H9 (cell line): ENCODE data around the gene ATF7. TPM values are rescaled to one million over a fixed set of nuclear protein-coding genes. Genes with fewer than 3 reads are reported as not detected.

Experiments used
- DNase-seq: peaks from one replicate; pipeline ENCODE4 v3.0.0-alpha.2; 2017
- H2AFZ ChIP-seq: one replicate; pipeline ENCODE4 v1.6.1; 2013; ENCODE audit warnings: mild to moderate bottlenecking, low read length, control low read depth, moderate library complexity
- H2AK5ac ChIP-seq: 2 replicates; pipeline ENCODE4 v1.6.1; 2013; ENCODE audit warnings: low read length, control low read depth, mixed read lengths; ENCODE audit not compliant: insufficient read length
- H2BK120ac ChIP-seq: one replicate; pipeline ENCODE4 v1.6.1; 2013; ENCODE audit warnings: low read depth, mild to moderate bottlenecking, low read length, control low read depth, inconsistent platforms; ENCODE audit not compliant: poor library complexity, severe bottlenecking
- H2BK12ac ChIP-seq: 2 replicates; pipeline ENCODE4 v1.6.1; 2013; ENCODE audit warnings: low read length, control low read depth, mixed read lengths, low read depth; ENCODE audit not compliant: insufficient read length
- H2BK15ac ChIP-seq: 2 replicates; pipeline ENCODE4 v1.6.1; 2013; ENCODE audit warnings: low read depth, low read length, control low read depth
- H2BK20ac ChIP-seq: one replicate; pipeline ENCODE4 v1.6.1; 2013; ENCODE audit warnings: low read depth, mild to moderate bottlenecking, low read length, control low read depth, inconsistent platforms; ENCODE audit not compliant: poor library complexity, severe bottlenecking
- H2BK5ac ChIP-seq: 2 replicates; pipeline ENCODE4 v1.6.1; 2013; ENCODE audit warnings: low read length, control low read depth, mixed read lengths; ENCODE audit not compliant: insufficient read length
- H3K14ac ChIP-seq: 2 replicates; pipeline ENCODE4 v1.6.1; 2013; ENCODE audit warnings: low read length, control low read depth; ENCODE audit not compliant: insufficient read depth
- H3K18ac ChIP-seq: 2 replicates; pipeline ENCODE4 v1.6.1; 2013; ENCODE audit warnings: low read depth, mild to moderate bottlenecking, mixed read lengths, low read length, control low read depth; ENCODE audit not compliant: insufficient read length
- H3K23ac ChIP-seq: 2 replicates; pipeline ENCODE4 v1.6.1; 2013; ENCODE audit warnings: low read length, control low read depth, mixed read lengths, low read depth; ENCODE audit not compliant: insufficient read length
- H3K23me2 ChIP-seq: 2 replicates; pipeline ENCODE4 v1.6.1; 2013; ENCODE audit warnings: low read depth, mild to moderate bottlenecking, mixed read lengths, low read length, control low read depth; ENCODE audit not compliant: insufficient read length, poor library complexity, severe bottlenecking
- H3K27ac ChIP-seq: 2 replicates; pipeline ENCODE4 v1.5.1; 2013; ENCODE audit warnings: low read length, control low read depth, mixed read lengths, low read depth; ENCODE audit not compliant: insufficient read length
- H3K27me3 ChIP-seq: 2 replicates; pipeline ENCODE4 v1.6.1; 2013; ENCODE audit warnings: low read length, control low read depth, inconsistent platforms; ENCODE audit not compliant: insufficient read depth
- H3K4ac ChIP-seq: 2 replicates; pipeline ENCODE4 v1.6.1; 2013; ENCODE audit warnings: low read depth, mild to moderate bottlenecking, control low read depth, inconsistent platforms, low read length, moderate library complexity
- H3K4me1 ChIP-seq: 2 replicates; pipeline ENCODE4 v1.6.1; 2013; ENCODE audit warnings: low read length, control low read depth, inconsistent platforms; ENCODE audit not compliant: insufficient read depth
- H3K4me2 ChIP-seq: 2 replicates; pipeline ENCODE4 v1.6.1; 2013; ENCODE audit warnings: low read length, control low read depth, mixed read lengths; ENCODE audit not compliant: insufficient read length, insufficient read depth
- H3K56ac ChIP-seq: 2 replicates; pipeline ENCODE4 v1.6.1; 2013; ENCODE audit warnings: low read depth, mild to moderate bottlenecking, mixed read lengths, low read length, control low read depth; ENCODE audit not compliant: insufficient read length
- H3K79me1 ChIP-seq: 2 replicates; pipeline ENCODE4 v1.6.1; 2013; ENCODE audit warnings: low read depth, mild to moderate bottlenecking, moderate library complexity, low read length, control low read depth, inconsistent platforms; ENCODE audit not compliant: insufficient read depth, poor library complexity, severe bottlenecking
- H3K79me2 ChIP-seq: 2 replicates; pipeline ENCODE4 v1.6.1; 2013; ENCODE audit warnings: low read length, control low read depth, inconsistent platforms; ENCODE audit not compliant: insufficient read depth
- H3K9ac ChIP-seq: 2 replicates; pipeline ENCODE4 v1.6.1; 2013; ENCODE audit warnings: low read length, control low read depth, mixed read lengths; ENCODE audit not compliant: insufficient read length; ENCODE audit errors: extremely low read depth
- H3K9me3 ChIP-seq: one replicate; pipeline ENCODE4 v1.6.1; 2013; ENCODE audit warnings: low read depth, low read length, inconsistent platforms; ENCODE audit not compliant: control insufficient read depth
- H3T11ph ChIP-seq: one replicate; pipeline ENCODE4 v1.6.1; 2013; ENCODE audit warnings: mild to moderate bottlenecking, low read length, control low read depth, inconsistent platforms
- H4K20me1 ChIP-seq: one replicate; pipeline ENCODE4 v1.6.1; 2013; ENCODE audit not compliant: control insufficient read depth, insufficient read length, insufficient read depth
- H4K5ac ChIP-seq: 2 replicates; pipeline ENCODE4 v1.6.1; 2013; ENCODE audit warnings: low read depth, mild to moderate bottlenecking, mixed read lengths, low read length, control low read depth; ENCODE audit not compliant: insufficient read length
- H4K8ac ChIP-seq: replicated peaks from 2 replicates; pipeline ENCODE4 v1.6.1; 2013; ENCODE audit warnings: low read length, control low read depth, mixed read lengths, low read depth; ENCODE audit not compliant: insufficient read length
- H4K91ac ChIP-seq: 2 replicates; pipeline ENCODE4 v1.6.1; 2013; ENCODE audit warnings: low read depth, mild to moderate bottlenecking, moderate library complexity, mixed read lengths, low read length, control low read depth; ENCODE audit not compliant: insufficient read length
- H3K27ac Mint-ChIP-seq, 3 experiments: 2 replicates in 2 of 3; 3 replicates in 1 of 3; pipeline ENCODE4 v1.8.0; 2020 to 2021; ENCODE audit warnings: mixed read lengths in 3 of 3, mild to moderate bottlenecking in 1 of 3, moderate library complexity in 1 of 3
- H3K27me3 Mint-ChIP-seq: 2 replicates; pipeline ENCODE4 v1.8.0; 2021; ENCODE audit warnings: low read depth, mild to moderate bottlenecking, moderate library complexity, mixed read lengths
- H3K36me3 Mint-ChIP-seq, 3 experiments: 2 replicates in 2 of 3; 3 replicates in 1 of 3; pipeline ENCODE4 v1.8.0; 2020 to 2021; ENCODE audit warnings: low read depth in 3 of 3, mixed read lengths in 3 of 3; ENCODE audit not compliant: insufficient read depth in 1 of 3
- H3K4me1 Mint-ChIP-seq, 2 experiments: 2 replicates each; pipeline ENCODE4 v1.8.0; 2020; ENCODE audit warnings: mixed read lengths in 2 of 2
- H3K4me3 Mint-ChIP-seq, 2 experiments: 2 replicates in 1 of 2; 3 replicates in 1 of 2; pipeline ENCODE4 v1.8.0; 2020 to 2021; ENCODE audit warnings: mild to moderate bottlenecking in 2 of 2, mixed read lengths in 2 of 2, moderate library complexity in 1 of 2
- H3K9me3 Mint-ChIP-seq, 2 experiments: 2 replicates in 1 of 2; 3 replicates in 1 of 2; pipeline ENCODE4 v1.8.0; 2020; ENCODE audit warnings: mild to moderate bottlenecking in 2 of 2, mixed read lengths in 2 of 2, moderate library complexity in 1 of 2
- WGBS: extraction: QIAGEN DNeasy Blood & Tissue Kit; methylation state at CpG from one replicate; pipeline ENCODE4 v1.1.7; 2013; ENCODE audit warnings: missing lambda C conversion rate, low lambda C conversion rate, mixed read lengths; ENCODE audit not compliant: insufficient read length; ENCODE audit errors: extremely low coverage; 5-methylcytosine and 5-hydroxymethylcytosine counted together
- total RNA-seq: library from RNA; stranded (reverse); gene quantifications from 2 replicates; pipeline ENCODE4 v1.2.1, GENCODE V29; 2021
- TF ChIP-seq, protein P1 (sequence below): fragments of 200-600 bp; sonication (generic); conservative IDR thresholded peaks from 3 replicates; pipeline ENCODE4 v1.8.0; 2021; ENCODE audit warnings: antibody characterized with exemption, mild to moderate bottlenecking

Gene ATF7
- total RNA-seq, 1 experiment from 2014 or later: 17.7 TPM

DNA sequence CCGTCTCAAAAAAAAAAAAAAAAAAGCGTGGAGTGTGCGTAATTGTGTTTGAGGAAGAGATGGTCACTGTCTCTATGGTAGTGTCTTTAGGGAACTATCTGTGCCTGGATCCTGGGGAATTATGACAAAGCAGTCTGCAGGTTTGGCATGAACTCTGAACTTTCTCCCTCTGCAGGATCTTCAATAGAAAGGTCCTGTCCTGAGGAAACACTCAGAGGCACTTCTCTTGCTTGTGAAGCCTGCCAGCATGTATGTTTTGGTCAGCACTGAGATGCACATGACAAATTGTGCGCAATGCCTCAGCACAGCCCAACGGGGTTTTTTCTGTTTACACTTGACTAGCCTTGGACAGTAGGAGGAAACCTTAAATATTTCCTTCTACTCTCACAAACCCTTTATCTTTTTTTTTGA is 46.6 kb downstream of the ATF7 start:
- H2AFZ ChIP-seq: no peak overlapping the region
- no peak overlapping the region for H3K18ac ChIP-seq
- DNase-seq: no peak
- H3K23ac ChIP-seq: no peak overlapping the region
- no peaks in the 10 kb centered on the region for H3K79me1 ChIP-seq
- peaks cover 7 to 10% of the 10 kb centered on the region in 2 experiments for H3K9me3 Mint-ChIP-seq
- no peak overlapping the region for H4K8ac ChIP-seq
- no peak overlapping the region for H3K4ac ChIP-seq
- peaks cover 4 to 11% (median 9%) of the 10 kb centered on the region in 3 experiments for H3K36me3 Mint-ChIP-seq
- no peaks in the 10 kb centered on the region for H3K23me2 ChIP-seq
- no peaks in the 10 kb centered on the region for H3K27me3 Mint-ChIP-seq
- H3K4me1 ChIP-seq: no peaks in the 10 kb centered on the region
- H2BK5ac ChIP-seq: no peak overlapping the region
- H3K79me2 ChIP-seq: no peaks in the 10 kb centered on the region
- H2AK5ac ChIP-seq: no peak overlapping the region
- H3K56ac ChIP-seq: no peak overlapping the region
- peaks cover 6% of the 10 kb centered on the region in 2 experiments; a peak in 2 of 4 replicates for H3K4me1 Mint-ChIP-seq
- no peak overlapping the region for H3K9ac ChIP-seq
- H3K27ac Mint-ChIP-seq: peak overlapping the region in 1 of 3 experiments; percentile 71; a peak in 2 of 7 replicates
- no peaks in the 10 kb centered on the region for H3K9me3 ChIP-seq
- no peak overlapping the region for H3K4me2 ChIP-seq
- no peaks in the 10 kb centered on the region for H3K27me3 ChIP-seq
- H4K91ac ChIP-seq: no peak overlapping the region
- H2BK15ac ChIP-seq: no peak overlapping the region
- H2BK120ac ChIP-seq: no peak overlapping the region
- no peak overlapping the region for H2BK20ac ChIP-seq
- no CpG with 5 or more reads among the region's 5 CpGs for WGBS
- no peak overlapping the region for H3K14ac ChIP-seq
- no peak overlapping the region for H3K4me3 Mint-ChIP-seq
- H2BK12ac ChIP-seq: no peak overlapping the region
- TF ChIP-seq, protein P1, sequence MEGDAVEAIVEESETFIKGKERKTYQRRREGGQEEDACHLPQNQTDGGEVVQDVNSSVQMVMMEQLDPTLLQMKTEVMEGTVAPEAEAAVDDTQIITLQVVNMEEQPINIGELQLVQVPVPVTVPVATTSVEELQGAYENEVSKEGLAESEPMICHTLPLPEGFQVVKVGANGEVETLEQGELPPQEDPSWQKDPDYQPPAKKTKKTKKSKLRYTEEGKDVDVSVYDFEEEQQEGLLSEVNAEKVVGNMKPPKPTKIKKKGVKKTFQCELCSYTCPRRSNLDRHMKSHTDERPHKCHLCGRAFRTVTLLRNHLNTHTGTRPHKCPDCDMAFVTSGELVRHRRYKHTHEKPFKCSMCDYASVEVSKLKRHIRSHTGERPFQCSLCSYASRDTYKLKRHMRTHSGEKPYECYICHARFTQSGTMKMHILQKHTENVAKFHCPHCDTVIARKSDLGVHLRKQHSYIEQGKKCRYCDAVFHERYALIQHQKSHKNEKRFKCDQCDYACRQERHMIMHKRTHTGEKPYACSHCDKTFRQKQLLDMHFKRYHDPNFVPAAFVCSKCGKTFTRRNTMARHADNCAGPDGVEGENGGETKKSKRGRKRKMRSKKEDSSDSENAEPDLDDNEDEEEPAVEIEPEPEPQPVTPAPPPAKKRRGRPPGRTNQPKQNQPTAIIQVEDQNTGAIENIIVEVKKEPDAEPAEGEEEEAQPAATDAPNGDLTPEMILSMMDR: no peak
- H4K5ac ChIP-seq: no peak overlapping the region
- H4K20me1 ChIP-seq: no peaks in the 10 kb centered on the region
- H3K27ac ChIP-seq: no peak overlapping the region
- H3T11ph ChIP-seq: no peak overlapping the region
